ENCODE data around the gene SPAG17.

DNA sequence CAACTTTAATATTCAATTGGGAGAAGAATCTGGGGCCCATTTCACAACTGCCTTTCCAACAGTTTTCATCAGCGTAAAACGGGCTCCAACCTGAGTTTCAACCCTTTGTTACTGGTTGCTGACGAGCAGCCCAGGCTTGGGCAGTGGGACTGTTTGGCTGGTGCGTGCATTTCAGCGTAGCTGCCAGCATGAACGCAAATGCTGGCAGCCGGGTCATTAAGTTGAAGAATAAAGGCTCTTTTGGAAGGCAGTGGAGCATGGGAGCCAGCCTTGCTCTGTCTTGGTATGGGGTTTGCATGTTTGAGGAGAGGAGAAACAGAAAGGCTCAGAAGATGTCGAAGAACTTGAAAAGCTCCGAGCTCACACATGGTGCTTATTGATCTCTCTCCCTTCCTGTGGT, 214.8 kb downstream of the SPAG17 start:
- TF ChIP-seq, protein P1, sequence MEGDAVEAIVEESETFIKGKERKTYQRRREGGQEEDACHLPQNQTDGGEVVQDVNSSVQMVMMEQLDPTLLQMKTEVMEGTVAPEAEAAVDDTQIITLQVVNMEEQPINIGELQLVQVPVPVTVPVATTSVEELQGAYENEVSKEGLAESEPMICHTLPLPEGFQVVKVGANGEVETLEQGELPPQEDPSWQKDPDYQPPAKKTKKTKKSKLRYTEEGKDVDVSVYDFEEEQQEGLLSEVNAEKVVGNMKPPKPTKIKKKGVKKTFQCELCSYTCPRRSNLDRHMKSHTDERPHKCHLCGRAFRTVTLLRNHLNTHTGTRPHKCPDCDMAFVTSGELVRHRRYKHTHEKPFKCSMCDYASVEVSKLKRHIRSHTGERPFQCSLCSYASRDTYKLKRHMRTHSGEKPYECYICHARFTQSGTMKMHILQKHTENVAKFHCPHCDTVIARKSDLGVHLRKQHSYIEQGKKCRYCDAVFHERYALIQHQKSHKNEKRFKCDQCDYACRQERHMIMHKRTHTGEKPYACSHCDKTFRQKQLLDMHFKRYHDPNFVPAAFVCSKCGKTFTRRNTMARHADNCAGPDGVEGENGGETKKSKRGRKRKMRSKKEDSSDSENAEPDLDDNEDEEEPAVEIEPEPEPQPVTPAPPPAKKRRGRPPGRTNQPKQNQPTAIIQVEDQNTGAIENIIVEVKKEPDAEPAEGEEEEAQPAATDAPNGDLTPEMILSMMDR (IDR thresholded peaks at IDR 0.05 in 4 of 5, conservative IDR thresholded peaks at IDR 0.05 in 1 of 5) = no peak
- no peak for TF ChIP-seq POLR2A (IDR thresholded peaks at IDR 0.05)

All from gastrocnemius medialis (tissue), 4 donors.